LHCN-M2 (cell line): Measurements from ENCODE around the gene CTPS1. TPM values are rescaled to one million over a fixed set of nuclear protein-coding genes. Genes with fewer than 3 reads are reported as not detected.
A peak's percentile ranks its signal among the peaks of the same experiment; 100 is the strongest.

Source experiments
- DNase-seq: peaks from one replicate; pipeline ENCODE4 v3.0.0-alpha.2; 2012; ENCODE audit warnings: low read depth
- polyA plus RNA-seq: library from polyadenylated mRNA; unstranded; fragments of >200 nt; gene quantifications from one replicate; pipeline ENCODE4 v1.2.1, GENCODE V29; 2012; ENCODE audit warnings: missing spikeins
- total RNA-seq: library from RNA; depleted of rRNA; stranded (reverse); fragments of >200 nt; gene quantifications from 2 replicates; pipeline ENCODE4 v1.2.3, GENCODE V29; 2014; rRNA removed

Gene CTPS1, protein sequence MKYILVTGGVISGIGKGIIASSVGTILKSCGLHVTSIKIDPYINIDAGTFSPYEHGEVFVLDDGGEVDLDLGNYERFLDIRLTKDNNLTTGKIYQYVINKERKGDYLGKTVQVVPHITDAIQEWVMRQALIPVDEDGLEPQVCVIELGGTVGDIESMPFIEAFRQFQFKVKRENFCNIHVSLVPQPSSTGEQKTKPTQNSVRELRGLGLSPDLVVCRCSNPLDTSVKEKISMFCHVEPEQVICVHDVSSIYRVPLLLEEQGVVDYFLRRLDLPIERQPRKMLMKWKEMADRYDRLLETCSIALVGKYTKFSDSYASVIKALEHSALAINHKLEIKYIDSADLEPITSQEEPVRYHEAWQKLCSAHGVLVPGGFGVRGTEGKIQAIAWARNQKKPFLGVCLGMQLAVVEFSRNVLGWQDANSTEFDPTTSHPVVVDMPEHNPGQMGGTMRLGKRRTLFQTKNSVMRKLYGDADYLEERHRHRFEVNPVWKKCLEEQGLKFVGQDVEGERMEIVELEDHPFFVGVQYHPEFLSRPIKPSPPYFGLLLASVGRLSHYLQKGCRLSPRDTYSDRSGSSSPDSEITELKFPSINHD
- total RNA-seq = 46.2 and 55.1 TPM in 2 replicates
- 34.4 TPM for polyA plus RNA-seq

GRCh38 chr1:40979241-40980067, at the start of gene CTPS1:
TSS of gene CTPS1 (plus strand) at chr1:40979696. CDS start at chr1:40983291, 3,595 bp downstream.
- peak; percentile 92 for DNase-seq

GRCh38 chr1:40930174-40930964, 49.1 kb upstream of the CTPS1 start:
- no peak for DNase-seq

- no peak for DNase-seq
Observed at GRCh38 chr1:40931601-40932000, 47.9 kb upstream of the CTPS1 start.

- DNase-seq = no peak
Observed at GRCh38 chr1:40932006-40932405, 47.5 kb upstream of the CTPS1 start.

- peak; percentile 49 for DNase-seq
Observed at GRCh38 chr1:40936931-40937339, 42.6 kb upstream of the CTPS1 start.

GRCh38 chr1:40938393-40938792, 41.1 kb upstream of the CTPS1 start:
- no peak for DNase-seq

GRCh38 chr1:40939320-40940059, 40.0 kb upstream of the CTPS1 start:
- peak; percentile 31 for DNase-seq

- DNase-seq = peak; percentile 16
Observed at GRCh38 chr1:40944326-40944725, 35.2 kb upstream of the CTPS1 start.

DNA sequence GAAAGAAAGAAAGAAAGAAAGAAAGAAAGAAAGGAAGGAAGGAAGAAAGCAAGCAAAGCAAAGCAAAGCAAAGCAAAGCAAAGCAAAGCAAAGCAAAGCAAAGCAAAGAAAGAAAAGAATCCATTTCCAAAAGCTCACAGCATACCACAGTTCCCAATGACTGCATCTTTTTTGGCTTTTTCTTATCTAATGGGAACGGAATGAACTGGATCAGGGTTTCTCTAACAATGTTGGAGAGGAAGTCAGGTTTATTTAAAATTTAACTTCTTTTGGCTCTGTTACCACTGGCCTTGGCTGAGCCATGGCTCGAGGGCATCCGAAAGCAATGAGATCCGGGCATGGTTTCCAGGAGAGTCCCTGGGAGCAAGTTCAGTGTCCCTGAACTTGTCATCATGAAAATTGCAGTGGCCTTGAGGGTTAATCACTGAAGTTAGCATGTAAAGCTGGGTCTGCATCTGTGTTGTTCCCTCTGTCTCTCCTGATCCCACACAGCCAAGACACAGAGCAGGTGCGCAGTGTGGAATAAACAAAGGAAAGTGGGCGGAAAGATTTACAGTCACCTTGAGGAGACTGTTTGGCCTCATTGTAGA, 34.6 kb upstream of the CTPS1 start:
- DNase-seq = no peak

- DNase-seq = no peak
Observed at GRCh38 chr1:40945491-40945973, 34.0 kb upstream of the CTPS1 start.

DNA sequence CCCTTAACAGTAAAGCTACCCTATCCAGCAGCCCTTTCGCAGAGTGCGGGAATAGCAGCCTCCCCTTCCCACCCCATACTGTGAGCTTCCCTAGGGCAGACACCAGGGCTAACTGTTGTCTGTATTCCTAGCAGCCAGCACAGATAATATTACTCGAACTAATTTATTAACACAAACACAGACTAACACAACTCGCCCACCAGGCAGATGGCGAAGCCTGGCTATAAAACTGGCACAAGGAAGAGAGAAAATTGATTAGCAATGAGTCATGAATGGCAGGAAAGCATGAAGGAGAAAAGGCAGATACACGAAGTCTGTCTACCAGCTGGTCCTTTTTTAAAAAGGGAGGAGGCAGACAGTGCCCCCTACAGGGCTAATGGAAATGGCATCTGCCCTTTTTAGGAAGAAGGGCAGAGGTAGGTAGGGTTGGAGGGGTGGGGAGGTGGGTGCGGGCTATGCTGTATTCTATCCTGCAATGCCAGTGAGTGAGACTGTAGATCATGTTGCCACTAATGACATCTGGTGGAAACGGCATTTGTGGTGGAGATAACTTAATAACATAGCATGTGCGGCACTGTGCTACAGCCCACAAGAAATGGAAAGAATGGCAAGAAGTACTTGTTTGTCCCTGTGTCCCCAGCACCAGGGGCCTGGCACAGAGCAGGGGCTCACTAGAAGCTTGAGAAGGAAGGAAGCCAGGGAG, 30.6 kb upstream of the CTPS1 start:
- DNase-seq = peak; percentile 79

DNA sequence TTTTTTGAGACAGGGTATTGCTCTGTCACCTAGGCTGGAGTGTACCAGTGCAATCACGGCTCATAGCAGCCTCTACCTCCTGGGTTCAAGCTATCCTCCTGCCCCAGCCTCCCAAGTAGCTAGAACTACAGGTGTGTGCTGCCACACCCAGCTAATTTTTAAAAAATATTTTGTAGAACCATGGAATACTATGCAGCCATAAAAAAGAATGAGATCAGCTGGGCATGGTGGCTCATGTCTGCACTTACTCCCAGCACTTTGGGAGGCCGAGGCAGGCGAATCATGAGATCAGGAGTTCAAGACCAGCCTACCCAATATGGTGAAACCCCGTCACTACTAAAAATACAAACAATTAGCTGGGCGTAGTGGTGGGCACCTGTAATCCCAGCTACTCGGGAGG, 29.9 kb upstream of the CTPS1 start:
- DNase-seq = no peak

- DNase-seq = peak; percentile 35
Observed at GRCh38 chr1:40951943-40952743, 27.4 kb upstream of the CTPS1 start.

DNA sequence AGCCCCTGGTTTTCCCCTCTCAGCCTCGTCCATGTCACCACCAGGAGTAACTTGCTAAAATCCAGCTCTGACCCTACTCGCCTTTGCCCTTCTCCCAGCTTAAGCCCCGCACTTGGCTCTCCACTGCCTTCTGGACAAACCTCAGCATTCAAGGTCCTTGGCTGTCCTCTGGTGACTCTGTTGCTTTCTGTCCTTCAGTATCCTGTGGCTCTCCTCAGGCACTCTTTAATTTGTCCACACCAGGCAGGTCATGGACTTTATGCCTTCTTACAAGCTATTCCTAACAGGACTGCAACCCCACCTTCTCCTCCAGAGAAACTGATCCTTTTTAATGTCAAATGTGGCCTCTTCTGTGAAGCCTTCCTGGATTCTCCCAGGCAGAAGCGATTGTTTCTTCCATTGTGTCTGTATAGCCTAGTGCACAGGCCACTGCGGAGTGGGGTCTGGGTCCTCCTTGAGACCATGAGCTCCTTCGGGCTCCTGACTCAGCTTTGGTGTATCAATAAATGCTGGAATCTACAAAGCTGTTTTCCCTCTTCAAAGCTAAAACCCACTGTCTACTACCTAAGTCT, 26.7 kb upstream of the CTPS1 start:
- DNase-seq = no peak

DNA sequence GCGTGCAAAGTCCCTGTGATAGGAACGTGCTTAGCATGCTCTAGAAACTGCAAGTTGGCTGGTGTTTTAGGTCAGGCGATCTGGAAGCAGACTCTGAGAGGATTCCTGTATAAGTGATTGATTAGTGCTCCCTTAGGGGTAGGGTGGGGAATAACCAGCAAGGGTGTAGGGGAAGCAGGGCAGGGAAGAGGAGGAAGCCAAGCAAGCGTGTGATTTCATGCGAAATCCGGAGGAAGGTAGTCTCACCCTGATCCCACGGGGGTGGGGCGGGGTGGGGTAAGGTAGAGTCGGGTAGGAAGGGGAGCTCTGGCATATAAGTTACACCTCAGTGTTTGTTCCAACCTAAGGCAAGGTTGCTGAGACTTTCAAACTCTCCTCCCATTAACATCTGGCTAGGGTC, 24.9 kb upstream of the CTPS1 start:
- DNase-seq = no peak

DNA sequence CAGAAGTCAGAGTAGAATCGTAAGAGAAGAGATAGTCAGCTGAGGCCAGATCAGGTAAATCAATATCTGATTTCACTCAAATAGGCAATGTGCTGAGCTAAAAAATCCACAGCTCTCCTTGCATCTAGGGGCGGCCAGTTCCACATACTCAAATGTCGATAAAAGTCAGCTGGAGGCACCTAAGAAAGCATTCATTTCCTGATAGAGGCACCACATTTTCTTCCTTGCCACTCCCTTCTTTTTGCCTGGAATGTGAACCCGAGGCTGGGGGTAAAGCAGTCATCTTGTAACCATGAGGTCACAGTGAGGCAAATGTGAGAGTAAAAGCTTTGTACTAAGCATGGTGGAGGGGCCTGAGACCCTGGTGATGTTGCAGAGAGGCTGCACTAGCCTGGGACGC, 24.2 kb upstream of the CTPS1 start:
- DNase-seq = no peak

- no peak for DNase-seq
Observed at GRCh38 chr1:40956407-40956806, 23.1 kb upstream of the CTPS1 start.

DNA sequence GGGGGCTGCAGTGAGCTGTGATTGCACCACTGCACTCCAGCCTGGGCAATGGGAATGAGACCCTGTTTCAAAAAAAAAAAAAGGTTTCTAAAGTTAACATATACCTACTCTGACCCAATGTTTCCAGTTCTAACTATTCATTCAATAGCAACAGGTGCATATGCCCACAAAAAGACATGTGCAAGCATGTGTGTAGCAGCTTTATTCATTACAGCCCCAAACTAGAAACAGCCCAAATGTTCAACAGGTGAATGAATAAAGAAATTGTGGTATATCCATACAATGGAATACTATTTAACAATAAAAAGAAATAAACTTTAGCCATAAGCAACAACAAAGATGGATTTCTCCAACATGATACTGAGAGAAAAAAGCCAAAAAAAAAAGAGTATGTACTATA, 21.3 kb upstream of the CTPS1 start:
- no peak for DNase-seq
